Lower leg skin (tissue), 4 donors: ENCODE results near the gene OR2H2. TPM values are rescaled to one million over a fixed set of nuclear protein-coding genes. Genes with fewer than 3 reads are reported as not detected.

ENCODE experiments used
- DNase-seq, 2 donors: peaks; one replicate each; pipeline ENCODE4 v3.0.0-alpha.2; 2019; ENCODE audit warnings: low spot score in 2 of 2
- H3K4me3 ChIP-seq: fragments of 200-600 bp; sonication (generic); 2 replicates; pipeline ENCODE4 v1.5.1; 2017; ENCODE audit warnings: mild to moderate bottlenecking, low read depth; ENCODE audit not compliant: poor library complexity, severe bottlenecking
- CTCF ChIP-seq, 3 donors: fragments of 450-650 bp; IDR thresholded peaks; one replicate each; pipeline ENCODE4 v1.5.1; 2016; ENCODE audit warnings: antibody characterized with exemption in 3 of 3, mild to moderate bottlenecking in 3 of 3, moderate library complexity in 2 of 3
- POLR2A ChIP-seq, 2 donors: fragments of 450-650 bp; IDR thresholded peaks; one replicate each; pipeline ENCODE4 v1.6.1; 2016 to 2017; ENCODE audit warnings: antibody characterized with exemption in 2 of 2, mild to moderate bottlenecking in 1 of 2, moderate library complexity in 1 of 2
- WGBS, 2 donors: methylation state at CpG; one replicate each; pipeline ENCODE4 v1.1.5; 2018; 5-methylcytosine and 5-hydroxymethylcytosine counted together
- intact Hi-C: fragments of 100-400 bp; cut with DNase I; formaldehyde crosslinking; loops from one replicate; pipeline ENCODE4 v1.15.0; 2023; ENCODE audit warnings: low total_unique reads
- total RNA-seq, 4 donors: library from RNA; depleted of rRNA; stranded (reverse); fragments of >200 nt; gene quantifications; one replicate each; pipeline ENCODE4 v1.1.0, GENCODE V29; 2016

The OR2H2 gene
- total RNA-seq, 4 donors from 2014 or later: not detected

GRCh38 chr6:29619578-29620160, 34.7 kb downstream of the OR2H2 start:
- WGBS, 2 donors: 59 to 73% methylated on average over 1 of the region's 1 CpG
- intact Hi-C loops: no loop called here
- no peak for DNase-seq
- no peak overlapping the region for H3K4me3 ChIP-seq
- TF ChIP-seq POLR2A (IDR thresholded peaks at IDR 0.05): no peak
- no peak for TF ChIP-seq CTCF (IDR thresholded peaks at IDR 0.05)

- 79 to 82% methylated on average over 4 of the region's 4 CpGs for WGBS, 2 donors
- DNase-seq: no peak
- no peak overlapping the region for H3K4me3 ChIP-seq
- TF ChIP-seq POLR2A (IDR thresholded peaks at IDR 0.05): no peak
- TF ChIP-seq CTCF (IDR thresholded peaks at IDR 0.05): no peak
- intact Hi-C loops: no loop called here
Measured at GRCh38 chr6:29620630-29621029, 35.7 kb downstream of the OR2H2 start.

- WGBS, 2 donors: 86 to 93% methylated on average over 3 of the region's 3 CpGs
- H3K4me3 ChIP-seq: no peak overlapping the region
- no peak for DNase-seq
- intact Hi-C loops: no loop called here
- no peak for TF ChIP-seq POLR2A (IDR thresholded peaks at IDR 0.05)
- TF ChIP-seq CTCF (IDR thresholded peaks at IDR 0.05): no peak
Measured at GRCh38 chr6:29624520-29624961, 39.6 kb downstream of the OR2H2 start.

- H3K4me3 ChIP-seq: no peak overlapping the region
- 67 to 69% methylated on average over 7 of the region's 7 CpGs for WGBS, 2 donors
- intact Hi-C loops: no loop called here
- TF ChIP-seq CTCF (IDR thresholded peaks at IDR 0.05) (no peak), POLR2A (IDR thresholded peaks at IDR 0.05) (no peak)
- no peak for DNase-seq
Measured at GRCh38 chr6:29625337-29625930, 40.5 kb downstream of the OR2H2 start.

DNA sequence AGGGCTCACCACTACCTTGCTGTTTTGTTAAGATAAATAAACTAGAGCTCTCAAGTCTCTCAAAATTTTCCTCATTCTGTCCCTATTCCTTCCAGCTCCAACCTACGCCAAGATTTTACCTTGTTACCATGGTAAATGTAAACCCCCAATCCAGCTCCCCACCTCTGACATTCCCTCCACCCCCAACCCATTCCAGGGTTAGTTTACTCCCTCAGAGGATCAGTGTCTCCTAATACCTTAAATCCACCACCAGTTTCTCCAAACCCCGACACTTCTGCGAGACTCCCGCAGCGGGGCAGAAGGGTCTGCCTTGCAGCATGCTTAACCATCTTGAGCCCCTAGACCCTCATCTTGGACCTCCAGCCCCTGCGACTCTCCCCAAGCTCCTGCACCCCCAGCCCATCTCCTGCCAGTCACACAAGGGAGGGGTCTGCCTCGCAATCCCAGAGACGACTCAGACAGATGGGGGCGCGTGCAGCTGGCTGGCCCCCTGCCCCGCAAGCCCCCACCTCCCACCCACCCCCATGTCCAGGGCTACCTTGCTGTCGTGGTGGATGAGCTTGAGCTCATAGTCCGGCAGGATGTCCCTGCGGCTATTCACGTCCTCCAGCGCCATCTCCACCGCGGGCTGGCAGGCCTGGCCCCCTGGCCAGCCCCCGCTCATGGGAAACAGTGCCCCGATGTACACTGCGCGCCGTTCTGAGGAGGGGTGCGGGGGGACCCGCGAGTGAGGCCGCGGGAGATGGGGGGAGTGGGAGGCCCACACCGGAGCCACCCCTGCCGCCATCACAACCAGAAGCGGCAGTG, 42.2 kb downstream of the OR2H2 start:
- no peak for TF ChIP-seq POLR2A (IDR thresholded peaks at IDR 0.05)
- no peak for TF ChIP-seq CTCF (IDR thresholded peaks at IDR 0.05)
- intact Hi-C loops: no loop called here
- peak overlapping the region; percentile 10 for H3K4me3 ChIP-seq
- 33 to 34% methylated on average over 25 to 26 of the region's 31 CpGs for WGBS, 2 donors
- DNase-seq: no peak
